Left ventricle myocardium inferior (tissue), 1 donor: ENCODE data around the gene RNU6-9. TPM values are rescaled to one million over a fixed set of nuclear protein-coding genes. Genes with fewer than 3 reads are reported as not detected.

Source experiments
- DNase-seq: peaks from one replicate; pipeline ENCODE4 v3.0.0-alpha.2; 2020
- H3K27ac ChIP-seq: fragments of 200-600 bp; replicated peaks from 2 replicates; pipeline ENCODE4 v1.8.0; 2021
- H3K27me3 ChIP-seq: fragments of 200-600 bp; 2 replicates; pipeline ENCODE4 v1.8.0; 2021; ENCODE audit warnings: low read depth
- H3K36me3 ChIP-seq: fragments of 200-600 bp; 2 replicates; pipeline ENCODE4 v1.8.0; 2021
- H3K4me1 ChIP-seq: fragments of 200-600 bp; 2 replicates; pipeline ENCODE4 v1.8.0; 2021
- H3K4me3 ChIP-seq: fragments of 200-600 bp; 2 replicates; pipeline ENCODE4 v1.8.0; 2021; ENCODE audit warnings: mild to moderate bottlenecking, moderate library complexity
- H3K9me3 ChIP-seq: fragments of 200-600 bp; replicated peaks from 2 replicates; pipeline ENCODE4 v1.8.0; 2021
- CTCF ChIP-seq: fragments of 200-600 bp; IDR thresholded peaks from 2 replicates; pipeline ENCODE4 v1.8.0; 2021; ENCODE audit warnings: antibody characterized with exemption, mild to moderate bottlenecking, borderline replicate concordance
- intact Hi-C: fragments of 100-400 bp; cut with micrococcal nuclease; formaldehyde crosslinking; loops from one replicate; pipeline ENCODE4 v1.11.0; 2022
- total RNA-seq: library from RNA; stranded (reverse); fragmentation: NEBNext Ultra II Directional; extraction: Animal tissue kit (Norgen Biotek cat#: 25700); gene quantifications from one replicate; pipeline ENCODE4 v1.2.1, GENCODE V29; 2021
- donor health status: DM: no; HTN: yes; CAD: no; lungs with severe emphysema.

Gene RNU6-9
- total RNA-seq, 1 donor from 2014 or later, result not detected

- peaks cover 61% of the 10 kb centered on the region for H3K4me1 ChIP-seq
- peak overlapping the region; percentile 43 for H3K4me3 ChIP-seq
- H3K36me3 ChIP-seq, result no peaks in the 10 kb centered on the region
- no peak for TF ChIP-seq CTCF
- no peaks in the 10 kb centered on the region for H3K9me3 ChIP-seq
- intact Hi-C loops, result loop anchor here (10.0 kb wide), 1 partner anchor 155 kb away; no protein-coding TSS in a partner anchor
- DNase-seq, result no peak
- peaks cover 56% of the 10 kb centered on the region for H3K27me3 ChIP-seq
- no peak overlapping the region for H3K27ac ChIP-seq
Observed at GRCh38 chr19:920051-920864, 27.0 kb downstream of the RNU6-9 start.

- Histone ChIP-seq H3K4me1 (peaks cover 67% of the 10 kb centered on the region), H3K27me3 (peaks cover 19% of the 10 kb centered on the region), H3K36me3 (peaks cover 2% of the 10 kb centered on the region), H3K27ac (peak overlapping the region; percentile 88), H3K9me3 (no peaks in the 10 kb centered on the region), H3K4me3 (peak overlapping the region; percentile 91)
- intact Hi-C loops, result loop anchor here (10.0 kb wide), 1 partner anchor 160 kb away; no protein-coding TSS in a partner anchor
- TF ChIP-seq CTCF, result no peak
- no peak for DNase-seq
Observed at GRCh38 chr19:924553-925086, 31.3 kb downstream of the RNU6-9 start.

DNA sequence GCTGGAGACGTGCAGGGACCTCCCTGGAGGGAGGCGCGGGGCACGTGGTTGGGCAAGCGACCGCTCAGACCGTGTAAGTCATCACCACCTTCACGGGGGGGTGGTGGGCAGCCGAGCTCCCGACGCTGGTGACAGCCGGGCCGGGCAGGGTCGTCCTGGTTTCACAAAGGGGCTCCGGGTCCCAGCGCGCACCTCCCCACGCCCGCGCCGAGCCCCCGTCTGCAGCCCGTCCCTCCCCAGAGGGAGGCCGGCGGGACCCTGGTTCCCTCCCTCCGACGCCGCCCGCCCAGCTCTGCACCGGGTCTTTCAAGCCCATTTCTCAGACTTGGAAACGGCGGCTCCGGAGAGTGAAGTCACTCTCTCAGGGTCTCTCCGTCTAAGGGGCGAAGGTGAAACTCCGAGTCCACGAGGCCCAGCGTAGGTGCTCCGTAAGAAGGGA lies 31.8 kb downstream of the RNU6-9 start:
- peak overlapping the region; percentile 88 for H3K27ac ChIP-seq
- DNase-seq, result peak; percentile 46

DNA sequence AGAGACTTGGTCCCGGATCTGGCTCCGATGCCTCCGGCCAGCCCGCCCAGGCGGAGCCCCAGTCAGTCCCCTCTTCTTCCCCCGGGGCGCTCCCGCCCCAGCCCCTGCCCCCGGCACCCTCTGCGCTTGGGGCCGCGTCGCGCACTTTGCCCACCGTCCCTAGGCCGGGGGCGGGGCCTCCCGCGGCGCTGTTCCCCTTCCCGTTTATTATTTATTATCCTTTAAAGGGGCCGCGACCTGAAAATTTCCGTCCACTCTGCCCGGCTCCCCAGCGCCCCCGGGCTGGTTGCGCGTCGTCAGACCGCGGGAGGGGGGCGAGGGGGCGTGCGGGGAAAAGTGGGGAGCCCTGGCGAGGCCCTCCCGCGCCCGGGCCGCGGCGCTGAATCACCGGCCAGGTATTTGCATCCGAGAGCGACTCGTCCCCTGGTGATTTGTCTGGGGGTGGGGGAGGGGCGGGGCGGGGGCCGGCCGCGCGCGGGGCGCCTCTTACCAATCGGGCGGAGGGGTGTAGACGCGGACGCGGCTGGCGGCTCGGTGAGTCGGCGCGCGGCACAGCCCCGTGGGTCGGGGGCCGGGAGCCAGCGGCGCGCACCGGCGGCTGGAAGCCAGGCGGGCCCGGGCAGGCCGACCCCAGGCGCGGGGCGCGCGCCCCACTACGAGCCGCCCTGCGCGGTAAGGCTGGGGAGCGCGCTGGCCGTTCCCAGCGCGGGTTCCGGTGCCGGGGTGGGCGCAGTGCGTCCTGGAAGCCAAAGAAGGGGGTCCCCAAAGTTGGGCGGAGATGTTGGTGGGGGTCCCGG lies 32.4 kb downstream of the RNU6-9 start, which contains the start of gene ARID3A:
Gene ARID3A (plus strand): TSS at position 510 of the 797 bp plus-strand sequence. CDS start 3,494 bp downstream, outside the sequence.
- intact Hi-C loops, result loop anchor here (10.0 kb wide), 1 partner anchor 161 kb away; no protein-coding TSS in a partner anchor
- H3K4me3 ChIP-seq, result peak within 1 kb of the TSS; percentile 91
- no peaks in the 10 kb centered on the region for H3K9me3 ChIP-seq
- no peak for TF ChIP-seq CTCF
- peaks cover 8% of the 10 kb centered on the region for H3K27me3 ChIP-seq
- peaks cover 7% of the 10 kb centered on the region for H3K36me3 ChIP-seq
- DNase-seq, result peak; percentile 80
- peak within 1 kb of the TSS; percentile 88 for H3K27ac ChIP-seq
- H3K4me1 ChIP-seq, result peaks cover 56% of the 10 kb centered on the region

More for the DNA sequence above, 31.8 kb downstream of the RNU6-9 start:
- intact Hi-C loops, result loop anchor here (10.0 kb wide), 1 partner anchor 160 kb away; no protein-coding TSS in a partner anchor
- Histone ChIP-seq H3K27me3 (peaks cover 14% of the 10 kb centered on the region), H3K36me3 (peaks cover 7% of the 10 kb centered on the region), H3K4me3 (peak overlapping the region; percentile 91), H3K9me3 (no peaks in the 10 kb centered on the region), H3K4me1 (peaks cover 63% of the 10 kb centered on the region)
- TF ChIP-seq CTCF, result no peak

DNA sequence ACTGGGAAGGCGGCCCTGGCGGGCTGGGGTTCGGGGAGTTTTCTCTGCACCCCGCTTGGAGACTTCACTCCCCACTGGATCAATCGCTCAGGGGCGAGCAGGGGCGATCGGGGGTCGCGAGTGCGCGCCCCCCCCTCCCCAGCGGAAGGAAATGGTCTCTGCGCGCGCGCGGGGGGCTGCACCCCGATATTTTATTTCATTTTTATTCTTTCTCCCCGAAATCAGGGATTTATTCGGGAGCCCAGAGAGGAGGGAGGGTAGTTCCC lies 33.0 kb downstream of the RNU6-9 start:
- intact Hi-C loops, result loop anchor here (10.0 kb wide), 1 partner anchor 161 kb away; no protein-coding TSS in a partner anchor
- no peaks in the 10 kb centered on the region for H3K9me3 ChIP-seq
- H3K4me1 ChIP-seq, result peaks cover 51% of the 10 kb centered on the region
- H3K36me3 ChIP-seq, result peaks cover 7% of the 10 kb centered on the region
- H3K4me3 ChIP-seq, result peak overlapping the region; percentile 91
- peaks cover 3% of the 10 kb centered on the region for H3K27me3 ChIP-seq
- no peak for DNase-seq
- peak overlapping the region; percentile 88 for H3K27ac ChIP-seq
- no peak for TF ChIP-seq CTCF
